Right renal pelvis (tissue), 4 donors: ENCODE measurements around the gene ECM2. TPM values are rescaled to one million over a fixed set of nuclear protein-coding genes. Genes with fewer than 3 reads are reported as not detected.
A peak's percentile ranks its signal among the peaks of the same experiment; 100 is the strongest.
"Not testable (repeated sequence)": the region's sequence is repeated elsewhere in the genome, so short reads cannot be mapped to it uniquely, and the experiment has no call there.

ENCODE experiments used
- DNase-seq, 4 donors: peaks; one replicate each; pipeline ENCODE4 v3.0.0-alpha.2; 2013; ENCODE audit warnings: low read depth in 4 of 4, low spot score in 3 of 4, missing footprints in 1 of 4
- polyA plus RNA-seq, 4 donors: library from polyadenylated mRNA; unstranded; fragments of 120-200 nt; gene quantifications; one replicate each; pipeline ENCODE4 v1.2.1, GENCODE V29; 2013; ENCODE audit not compliant: insufficient read length in 4 of 4

The ECM2 gene
- polyA plus RNA-seq, result 10 to 100 TPM; 14.8 to 23.6 (median 18.3) TPM

DNA sequence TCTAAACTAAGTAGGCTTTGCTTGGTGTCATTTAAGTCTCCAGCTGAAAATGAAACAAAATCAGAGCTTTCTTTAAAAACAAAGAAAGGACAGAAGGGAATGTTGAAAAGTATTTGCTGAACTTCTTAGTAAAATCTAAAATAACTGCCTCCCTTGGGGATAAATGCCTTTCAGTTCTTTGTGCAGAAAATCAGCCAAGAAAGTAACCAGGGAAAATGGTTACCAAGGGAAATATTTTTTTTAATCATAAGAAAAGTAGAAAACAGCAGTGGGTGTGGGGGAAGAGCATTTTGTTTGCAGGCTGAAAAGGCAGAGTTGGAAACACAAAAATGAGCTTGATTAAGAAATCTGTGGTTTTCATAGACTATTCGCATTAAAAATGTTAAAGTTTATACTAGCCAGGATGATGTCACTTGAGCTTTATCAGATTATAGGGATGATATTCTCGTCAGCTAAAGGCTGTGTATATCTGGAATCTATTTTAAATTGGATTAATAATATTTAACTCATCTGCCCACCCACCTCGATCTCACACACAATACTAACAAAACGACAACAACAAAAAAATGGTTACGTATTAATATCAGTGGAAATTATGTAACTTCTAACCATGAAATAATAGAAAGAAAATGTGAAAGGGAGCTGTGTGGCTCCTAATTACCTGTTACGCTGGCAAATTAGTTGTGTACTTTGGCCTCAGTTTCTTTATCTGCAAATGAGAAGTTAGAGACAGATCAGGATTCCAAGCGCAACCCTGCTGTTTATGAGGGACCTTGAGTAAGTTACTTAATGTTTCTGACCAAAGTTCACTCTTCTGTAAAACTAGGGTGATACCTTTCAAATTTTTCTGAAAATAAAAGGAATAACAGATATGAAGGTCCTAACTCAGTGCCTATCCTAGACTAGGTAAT, at the start of gene ECM2:
Gene ECM2, minus strand, starts transcription at position 51 of the 911 bp plus-strand sequence. CDS start 13,124 bp downstream, outside the sequence.
- DNase-seq, result peak in 1 of 4 donors; percentile 22

DNA sequence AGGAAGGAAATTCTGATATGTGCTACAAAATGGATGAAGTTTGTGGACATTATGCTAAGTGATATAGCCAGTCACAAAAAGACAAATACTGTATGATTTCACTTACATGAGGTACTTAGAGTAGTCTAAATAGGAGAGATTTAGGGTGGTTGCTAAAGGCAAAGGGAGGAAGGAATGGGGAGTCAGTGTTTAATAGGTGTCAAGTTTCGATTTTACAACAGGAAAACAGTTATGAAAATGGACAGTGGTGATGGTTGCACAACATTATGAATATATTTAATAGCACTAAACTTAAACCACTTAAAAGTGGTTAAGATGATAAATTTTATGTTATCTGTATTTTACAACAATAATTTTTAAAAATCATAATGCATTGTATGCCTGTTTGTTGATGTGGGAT, 40.4 kb upstream of the ECM2 start:
- DNase-seq, result no peak

DNA sequence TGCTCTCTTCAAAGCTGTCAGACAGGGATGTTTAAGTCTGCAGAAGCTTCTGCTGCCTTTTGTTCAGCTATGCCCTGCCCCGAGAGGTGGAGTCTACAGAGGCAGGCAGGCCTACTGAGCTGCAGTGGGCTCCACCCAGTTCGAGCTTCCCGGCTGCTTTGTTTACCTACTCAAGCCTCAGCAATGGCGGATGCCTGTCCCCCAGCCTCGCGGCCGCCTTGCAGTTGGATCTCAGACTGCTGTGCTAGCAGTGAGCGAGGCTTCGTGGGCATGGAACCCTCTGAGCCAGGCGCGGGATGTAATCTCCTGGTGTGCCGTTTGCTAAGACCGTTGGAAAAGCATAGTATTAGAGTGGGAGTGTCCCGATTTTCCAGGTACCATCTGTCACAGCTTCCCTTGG, 37.8 kb upstream of the ECM2 start:
- DNase-seq, result not testable (repeated sequence)

DNA sequence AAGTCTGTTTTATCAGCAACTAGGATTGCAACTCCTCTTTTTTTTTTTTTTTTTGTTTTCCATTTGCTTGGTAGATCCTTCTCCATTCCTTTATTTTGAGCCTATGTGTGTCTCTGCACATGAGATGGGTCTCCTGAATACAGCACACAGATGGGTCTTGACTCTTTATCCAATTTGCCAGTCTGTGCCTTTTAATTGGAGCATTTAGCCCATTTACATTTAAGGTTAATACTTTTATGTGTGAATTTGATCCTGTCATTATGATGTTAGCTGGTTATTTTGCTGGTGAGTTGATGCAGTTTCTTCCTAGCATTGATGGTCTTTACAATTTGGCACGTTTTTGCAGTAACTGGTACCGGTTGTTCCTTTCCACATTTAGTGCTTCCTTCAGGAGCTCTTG, 36.1 kb upstream of the ECM2 start:
- not testable (repeated sequence) for DNase-seq

DNA sequence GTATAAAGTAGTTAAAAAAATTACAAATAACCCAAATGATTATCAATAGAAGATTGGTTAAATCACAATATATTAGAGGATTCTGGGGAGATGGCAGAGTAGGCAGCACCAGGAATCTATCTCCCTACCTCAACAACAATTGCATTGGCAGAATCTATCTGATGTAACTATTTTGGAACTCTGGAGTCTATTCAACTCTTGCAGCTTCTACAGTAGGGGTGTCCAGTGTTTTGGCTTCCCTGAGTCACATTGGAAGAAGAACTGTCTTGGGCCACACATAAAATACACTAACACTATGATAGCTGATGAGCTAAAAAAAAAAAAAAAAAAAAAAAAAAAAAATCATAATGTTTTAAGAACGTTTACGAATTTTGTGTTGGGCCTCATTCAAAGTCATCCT, 29.2 kb upstream of the ECM2 start:
- no peak for DNase-seq

DNA sequence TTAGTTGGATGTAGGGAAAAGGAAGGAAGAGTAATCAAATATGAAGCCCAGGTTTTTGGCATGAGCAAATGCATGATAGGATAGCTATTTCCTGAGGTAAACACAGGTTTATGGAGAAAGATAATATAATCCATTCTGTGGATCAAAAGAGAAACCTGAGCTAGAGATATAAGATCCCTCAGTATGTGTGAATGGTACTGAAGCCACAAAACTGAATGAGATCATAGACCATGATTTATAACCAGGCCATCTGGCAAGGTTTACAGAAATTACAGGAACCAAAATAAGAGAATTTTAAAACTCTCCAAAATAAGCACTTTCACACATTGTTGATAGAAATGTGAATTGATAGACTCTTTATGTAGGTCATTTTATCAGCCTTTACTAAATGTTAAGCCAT, 28.7 kb upstream of the ECM2 start:
- DNase-seq, result no peak

DNA sequence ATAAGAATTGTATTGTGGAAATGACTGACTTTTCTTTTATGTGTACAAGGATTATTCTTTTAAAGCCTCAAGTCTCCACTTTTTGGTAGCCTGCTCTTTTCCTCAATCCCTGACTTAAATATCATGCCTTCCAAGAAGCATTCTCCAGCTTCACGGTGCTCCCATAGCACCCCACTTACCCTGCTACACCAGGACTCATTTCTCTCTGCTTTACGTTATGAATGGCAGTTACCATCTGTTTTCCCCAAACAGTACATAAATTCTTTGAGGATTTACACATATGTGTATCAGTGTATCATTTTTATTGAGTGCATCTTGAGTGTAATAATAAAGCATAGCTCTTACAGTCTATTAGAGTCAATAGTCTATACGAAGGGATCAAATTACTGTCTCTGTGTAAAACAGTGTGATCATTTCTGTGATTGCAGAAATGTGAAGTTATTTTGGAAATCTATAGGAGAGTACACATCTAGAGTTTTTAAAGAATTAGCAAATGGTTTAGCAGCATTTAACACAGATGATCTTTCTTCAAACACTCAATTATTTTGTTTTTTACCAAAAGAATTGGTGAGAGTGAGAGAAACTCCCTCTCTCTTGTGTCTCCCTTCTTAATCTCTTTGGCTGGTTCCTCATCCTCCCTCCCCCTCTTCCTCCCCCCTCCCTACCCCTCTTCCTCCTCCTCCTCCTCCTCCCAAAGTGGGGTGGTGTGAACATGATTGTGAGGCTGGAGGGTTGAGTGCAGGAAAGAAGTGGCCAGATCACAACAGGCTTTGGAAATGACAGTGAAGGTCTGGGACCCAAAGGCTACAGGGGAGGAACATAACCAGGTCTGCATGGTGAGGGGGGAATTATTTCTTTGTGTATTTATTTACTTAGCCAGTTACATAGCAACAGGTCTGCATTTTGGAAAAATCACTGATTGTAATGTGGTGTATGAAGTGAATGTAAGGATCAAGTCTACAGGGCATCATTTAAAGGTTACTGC, 27.6 kb upstream of the ECM2 start:
- DNase-seq, result no peak

DNA sequence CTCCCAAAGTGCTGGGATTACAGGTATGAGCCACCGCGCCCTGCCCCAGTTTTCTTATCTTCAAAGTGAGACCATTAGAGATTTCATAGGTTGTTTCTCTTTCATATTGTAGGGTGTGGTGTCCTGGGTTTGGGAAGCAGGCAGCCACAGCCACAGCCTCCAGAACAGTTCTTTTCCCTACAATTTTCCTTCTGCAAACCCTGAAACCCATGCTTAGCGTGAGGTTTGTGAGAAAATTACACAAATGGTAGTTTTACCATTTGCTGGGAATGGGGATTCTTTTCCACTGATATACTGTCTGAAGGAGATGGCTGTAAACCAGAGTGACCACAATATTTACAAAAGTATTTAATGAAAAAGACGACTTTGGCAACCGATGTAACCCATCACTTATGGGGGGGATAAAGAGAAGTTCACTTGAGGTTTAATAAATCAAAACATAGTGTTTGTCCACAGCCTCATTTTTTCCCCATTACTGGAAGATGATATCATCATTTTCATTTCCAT, 26.7 kb upstream of the ECM2 start:
- DNase-seq, result no peak

DNA sequence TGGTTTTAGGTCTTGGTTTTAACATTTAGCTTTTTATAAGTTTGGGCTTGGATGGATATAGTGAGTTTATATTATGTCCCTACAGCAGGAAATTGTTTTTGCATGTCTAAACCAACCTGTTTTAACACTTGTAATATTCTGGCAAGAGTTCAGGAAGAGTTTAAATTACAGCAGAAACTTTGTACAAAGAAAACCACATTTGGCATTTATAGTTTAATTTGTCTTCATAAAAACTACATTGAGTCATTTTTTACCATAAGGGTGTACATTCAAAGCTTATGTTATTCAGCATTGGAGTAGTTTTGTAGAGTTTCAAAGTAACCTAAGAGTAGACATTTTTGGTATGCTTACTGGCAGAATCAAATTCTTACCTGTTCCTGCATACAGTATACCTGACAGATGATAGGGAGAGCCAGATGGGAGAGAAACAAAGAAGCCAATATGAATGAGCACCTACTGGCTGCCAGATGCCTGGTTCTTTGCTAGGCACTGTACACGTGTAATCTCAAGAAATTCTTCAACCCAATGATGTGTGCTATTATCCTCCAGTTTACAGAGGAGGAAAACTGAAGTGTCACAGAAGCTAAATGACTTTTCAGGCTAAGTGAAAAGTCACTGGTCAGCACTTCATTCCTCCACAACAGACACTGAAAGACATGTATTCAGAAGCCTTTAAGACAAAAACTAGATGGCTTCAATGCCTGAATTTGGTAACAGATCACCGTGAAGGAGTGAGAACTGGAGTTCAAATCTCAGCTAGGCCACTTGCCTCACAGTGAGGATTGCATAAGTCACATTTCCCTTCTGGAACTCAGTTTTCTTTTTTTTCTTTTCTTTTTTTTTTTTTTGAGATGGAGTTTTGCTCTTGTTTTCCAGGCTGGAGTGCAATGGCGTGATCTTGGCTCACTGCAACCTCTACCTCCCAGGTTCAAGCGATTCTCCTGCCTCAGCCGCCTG, 25.9 kb upstream of the ECM2 start:
- DNase-seq, result no peak

DNA sequence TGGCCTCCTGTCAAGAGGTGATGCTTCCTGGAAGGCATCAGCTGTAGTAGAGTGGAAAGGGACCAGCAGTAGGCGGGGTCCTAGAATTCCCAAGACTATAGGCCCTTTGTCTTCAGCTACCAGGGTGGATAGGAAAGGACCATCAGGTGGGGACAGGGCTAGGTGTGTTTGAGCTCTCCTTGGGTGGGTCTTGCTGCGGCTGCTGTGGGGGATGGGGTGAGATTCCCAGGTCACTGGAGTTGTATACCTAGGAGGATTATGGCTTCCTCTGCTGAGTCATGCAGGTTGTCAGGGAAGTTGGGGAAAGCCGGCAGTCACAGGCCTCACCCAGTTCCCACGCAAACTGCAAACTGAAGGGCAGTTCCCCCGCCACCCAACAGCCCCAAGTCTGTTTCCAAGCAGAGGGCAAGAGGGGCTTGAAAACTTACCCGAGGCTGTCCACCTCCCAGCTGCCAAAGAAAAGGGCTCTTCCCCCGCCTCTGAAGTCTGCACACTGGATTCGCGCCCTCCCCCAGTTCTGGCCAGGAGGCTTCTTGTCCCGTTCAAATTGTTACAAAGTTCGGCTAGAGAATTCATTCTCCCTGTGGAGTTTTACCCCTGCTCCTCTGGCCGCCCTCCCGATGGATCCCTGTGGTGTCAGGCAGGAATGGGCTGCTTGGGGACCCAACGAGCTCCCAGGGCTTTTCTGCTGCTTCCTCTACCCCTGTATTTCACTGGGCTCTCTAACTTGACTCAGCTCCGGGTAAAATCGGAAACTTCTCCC, 23.0 kb upstream of the ECM2 start:
- no peak for DNase-seq

DNA sequence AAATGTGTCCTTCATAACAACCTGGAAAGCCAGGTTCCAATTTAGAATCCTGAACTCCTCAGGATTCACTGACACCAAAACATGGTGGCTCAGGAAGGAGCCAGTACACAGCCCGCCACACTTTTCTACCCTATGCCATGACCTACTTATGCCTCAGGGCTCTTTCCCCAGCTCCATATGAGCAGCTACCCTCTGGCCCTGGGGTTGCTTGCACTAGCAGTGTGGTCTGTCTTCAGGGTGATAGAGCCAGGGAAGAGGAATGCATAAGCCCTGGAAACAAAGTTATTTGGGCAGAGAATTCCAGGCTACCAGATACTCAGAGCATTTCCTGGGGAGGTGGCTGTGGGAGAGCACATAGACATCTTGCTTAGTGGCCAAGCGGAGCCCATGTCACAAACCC, 15.0 kb upstream of the ECM2 start:
- DNase-seq, result no peak

DNA sequence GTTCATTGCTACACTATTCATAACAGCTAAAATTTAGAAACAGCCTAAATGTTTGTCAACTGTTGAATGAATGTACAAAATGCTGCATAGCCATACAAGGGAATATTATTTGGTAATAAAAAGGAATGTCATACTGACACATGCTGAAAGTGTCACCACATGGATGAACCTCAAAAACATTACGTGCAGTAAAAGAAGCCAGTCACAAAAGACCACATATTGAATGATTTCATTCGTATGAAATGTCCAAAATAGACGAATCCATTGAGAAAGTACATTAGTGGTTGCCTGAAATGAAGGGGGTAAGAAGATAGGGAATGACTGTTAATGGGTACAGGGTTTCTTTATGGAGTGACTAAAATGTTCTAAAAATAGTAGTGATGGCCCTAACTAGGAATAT, 11.6 kb upstream of the ECM2 start:
- DNase-seq, result no peak

DNA sequence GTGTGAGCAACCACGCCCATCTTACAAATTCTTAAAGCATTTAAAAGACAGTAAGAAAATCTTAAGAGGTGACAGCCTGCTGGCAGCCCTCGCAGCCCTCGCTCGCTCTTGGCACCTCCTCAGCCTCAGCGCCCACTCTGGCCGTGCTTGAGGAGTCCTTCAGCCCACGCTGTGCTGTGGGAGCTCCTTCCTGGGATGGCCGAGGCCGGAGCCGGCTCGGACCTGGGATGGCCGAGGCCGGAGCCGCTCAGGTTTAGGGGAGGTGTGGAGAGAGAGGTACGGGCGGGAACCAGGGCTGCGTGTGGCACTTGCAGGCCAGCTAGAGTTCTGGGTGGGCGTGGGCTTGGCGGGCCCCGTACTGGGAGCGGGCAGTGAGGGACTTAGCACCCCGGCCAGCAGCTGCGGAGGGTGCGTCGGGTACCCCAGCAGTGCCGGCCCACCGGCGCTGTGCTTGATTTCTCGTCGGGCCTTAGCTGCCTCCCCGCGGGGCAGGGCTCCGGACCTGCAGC, 9.3 kb upstream of the ECM2 start:
- no peak for DNase-seq

DNA sequence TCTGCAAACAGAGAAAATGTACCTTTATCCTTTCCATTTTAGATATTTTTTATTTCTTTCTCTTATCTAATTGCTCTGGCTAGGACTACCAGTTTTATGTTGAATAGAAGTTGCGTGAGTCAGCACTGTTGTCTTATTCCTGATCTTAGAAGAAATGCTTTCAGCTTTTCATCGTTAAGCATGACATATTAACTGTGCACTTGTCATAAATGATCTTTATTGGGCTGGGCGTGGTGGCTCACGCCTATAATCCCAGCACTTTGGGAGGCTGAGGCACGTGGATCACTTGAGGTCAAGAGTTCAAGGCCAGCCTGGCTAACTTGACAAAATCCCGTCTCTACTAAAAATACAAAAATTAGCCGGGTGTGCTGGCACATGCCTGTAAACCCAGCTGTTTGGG, 8.2 kb upstream of the ECM2 start:
- no peak for DNase-seq

DNA sequence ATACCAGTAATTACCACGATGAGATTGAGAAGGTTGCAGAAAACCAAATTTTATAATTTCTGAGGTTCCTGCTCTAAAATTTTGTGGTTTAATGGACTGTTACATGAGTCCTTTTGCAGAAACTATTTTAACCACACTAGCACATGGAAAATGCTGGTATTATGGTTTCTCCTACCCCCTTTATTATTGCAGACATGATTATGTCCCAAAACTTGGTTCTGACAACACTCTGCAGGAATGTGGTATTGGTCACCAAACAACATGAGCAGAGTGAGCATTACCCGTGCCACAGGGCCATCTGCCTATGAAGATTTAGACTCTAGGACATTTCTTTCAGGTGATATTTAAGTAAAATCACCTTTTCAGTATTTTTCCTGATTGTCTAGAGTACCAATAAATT, 2.8 kb upstream of the ECM2 start:
- DNase-seq, result no peak

DNA sequence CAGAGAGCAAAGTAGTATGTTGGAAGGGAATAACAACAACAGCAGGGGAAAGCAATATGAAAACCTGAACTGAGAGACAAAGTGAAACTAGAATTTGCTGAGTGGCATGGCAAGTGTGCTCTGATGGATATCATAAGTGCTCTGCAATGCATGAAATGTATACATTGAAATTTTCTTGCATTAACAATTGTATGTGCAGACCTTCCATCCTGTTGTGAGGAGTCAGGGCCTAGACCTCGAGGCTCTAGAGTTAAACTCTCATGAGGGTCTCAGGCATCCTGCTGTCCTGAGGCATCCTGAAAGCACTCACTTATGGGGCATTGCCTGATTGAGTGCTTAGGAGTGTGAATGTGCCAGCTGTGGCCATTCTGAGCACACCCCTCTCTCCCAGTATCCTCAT, 1.1 kb downstream of the ECM2 start:
- no peak for DNase-seq

DNA sequence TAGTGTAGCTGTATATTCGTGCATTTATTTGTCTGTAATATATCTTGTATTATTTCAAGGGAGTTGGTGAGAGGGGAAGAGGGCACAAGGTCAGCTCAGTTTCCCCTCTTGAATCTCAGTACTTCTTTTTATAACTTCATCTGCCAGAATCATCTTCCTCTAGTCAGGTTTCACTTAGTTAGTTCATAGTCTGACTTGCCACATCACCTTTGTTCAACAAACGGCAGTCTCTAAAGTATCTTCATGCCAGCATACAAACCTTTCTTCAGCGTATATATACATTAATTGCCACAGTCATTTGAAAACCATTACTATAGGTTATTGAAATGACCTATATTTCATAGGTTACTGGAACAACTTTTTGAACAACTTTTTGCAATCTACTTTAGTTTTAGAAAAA, 1.6 kb downstream of the ECM2 start:
- no peak for DNase-seq

DNA sequence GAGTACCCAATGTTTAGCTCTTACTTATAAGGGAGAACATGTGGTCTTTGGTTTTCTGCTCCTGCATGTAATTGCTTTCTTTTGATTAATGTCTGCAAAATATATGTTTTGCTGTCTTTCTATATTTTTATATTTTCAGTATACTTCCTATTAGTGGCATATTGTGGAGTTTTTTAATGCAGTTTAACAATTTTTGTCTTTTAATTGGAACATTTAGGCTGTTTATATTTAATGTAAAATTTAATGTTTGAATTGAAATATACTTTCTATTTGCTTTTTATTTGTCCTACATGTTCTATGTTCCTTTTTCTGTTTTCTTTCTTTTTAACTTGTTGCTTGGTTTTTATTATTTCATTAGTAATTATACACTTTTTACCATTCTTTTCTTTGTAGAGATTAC, 4.9 kb downstream of the ECM2 start:
- no peak for DNase-seq

DNA sequence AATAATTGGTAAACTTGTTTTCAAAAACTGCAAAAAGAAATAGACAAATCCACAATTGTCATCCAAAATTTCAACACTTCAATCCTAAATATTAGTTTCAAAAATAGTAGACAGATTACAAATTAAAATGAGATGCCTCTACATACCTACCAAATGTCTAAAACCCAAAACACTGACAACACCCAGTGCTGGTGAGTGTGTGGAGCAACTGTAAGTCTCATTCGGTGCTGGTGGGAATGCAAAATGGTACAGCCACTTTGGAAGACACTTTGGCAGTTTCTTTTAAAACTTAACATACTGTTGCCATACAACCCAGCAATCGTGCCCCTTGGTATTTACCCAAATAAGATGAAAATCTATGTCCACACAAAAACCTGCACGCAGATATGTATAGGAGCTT, 6.7 kb downstream of the ECM2 start:
- no peak for DNase-seq
